ENCODE results near the gene LEF1. TPM values are rescaled to one million over a fixed set of nuclear protein-coding genes. Genes with fewer than 3 reads are reported as not detected.

The LEF1 gene
- 31.6 and 52.9 TPM in 2 replicates for total RNA-seq (2014; rRNA removed; shearing (Covaris generic))

DNA sequence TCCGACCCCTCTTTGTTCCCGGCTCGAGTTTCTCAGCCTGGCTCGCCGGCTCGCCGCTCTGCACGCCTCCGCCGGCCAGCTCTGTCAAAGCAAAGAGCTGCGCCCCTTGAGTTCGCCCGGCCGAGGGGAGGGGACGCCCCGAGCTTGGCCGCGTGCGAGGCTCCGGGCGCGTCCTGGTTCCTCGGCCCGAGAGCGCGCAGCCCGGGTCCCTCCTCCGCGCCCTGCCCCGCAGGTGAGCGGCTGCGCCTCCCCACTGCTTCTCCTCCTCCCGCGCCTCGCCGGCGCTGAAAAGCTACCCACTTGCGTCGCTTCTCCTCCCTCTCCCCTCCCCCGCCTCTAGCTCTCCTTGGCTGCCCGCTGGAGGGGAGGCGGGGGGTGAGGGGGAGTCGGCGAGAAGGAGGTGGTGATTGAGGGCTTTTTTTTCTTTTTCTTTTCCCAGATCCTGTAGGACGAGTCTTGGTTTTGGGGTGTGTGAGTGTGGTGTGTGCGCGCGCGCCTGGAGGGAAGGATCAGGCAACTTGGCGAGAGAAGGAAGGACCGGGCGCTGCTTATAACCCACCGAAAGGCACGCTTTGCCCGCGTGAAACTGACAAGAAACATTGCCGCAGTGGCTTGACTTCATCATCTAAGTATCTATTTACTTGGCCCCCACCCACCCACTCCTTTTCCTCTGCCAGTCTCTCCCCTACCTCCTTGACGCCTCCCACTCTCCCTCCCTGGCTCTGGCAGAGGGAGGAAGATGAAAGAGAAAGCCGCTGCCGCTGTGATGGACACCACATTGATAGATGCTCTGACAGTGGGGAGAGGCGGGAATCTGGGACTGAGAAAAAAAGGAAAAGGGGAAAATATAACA is at the start of gene LEF1:
Gene LEF1 (minus strand): TSS at position 262 of the 853 bp plus-strand sequence. CDS start 1,165 bp downstream, outside the sequence.
- peak; percentile 71 for DNase-seq (ENCODE audit: low read depth)

DNA sequence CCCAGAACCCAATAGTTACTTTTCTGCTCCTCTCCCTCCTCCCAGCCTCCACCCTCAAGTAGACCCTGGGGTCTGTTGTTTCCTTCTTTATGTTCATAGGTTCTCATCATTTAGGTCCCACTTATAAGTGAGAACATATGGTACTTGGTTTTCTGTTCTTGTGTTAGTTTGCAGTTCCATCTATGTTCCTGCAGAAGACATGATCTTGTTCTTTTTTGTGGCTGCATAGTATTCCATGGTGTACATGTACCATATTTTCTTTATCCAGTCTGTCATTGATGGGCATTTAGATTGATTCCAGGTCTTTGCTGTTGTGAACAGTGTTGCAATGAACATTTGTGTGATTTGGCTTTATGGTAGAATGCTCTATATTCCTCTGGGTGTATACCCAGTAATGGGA is 47.8 kb upstream of the LEF1 start:
- DNase-seq (ENCODE audit: low read depth) = no peak

DNA sequence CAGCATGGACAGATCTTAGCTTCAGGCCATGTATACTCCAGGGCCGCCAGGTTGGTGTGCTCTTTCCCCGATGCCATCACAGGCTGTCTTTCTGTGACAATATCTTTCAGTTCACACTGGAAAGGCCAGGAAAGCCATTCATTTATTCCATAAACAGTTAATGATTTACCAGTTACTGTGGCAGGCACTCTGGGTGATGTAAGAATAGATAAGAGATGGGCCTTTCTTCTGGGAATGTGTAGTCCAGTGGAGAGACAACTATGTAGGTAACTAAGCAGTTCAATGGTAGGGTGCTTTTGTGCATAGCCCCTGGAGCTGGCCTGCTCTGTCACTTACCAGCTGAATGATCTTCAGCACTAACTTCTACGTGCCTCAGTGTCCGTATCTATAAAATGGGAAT is 46.3 kb upstream of the LEF1 start:
- DNase-seq (ENCODE audit: low read depth) = no peak

DNA sequence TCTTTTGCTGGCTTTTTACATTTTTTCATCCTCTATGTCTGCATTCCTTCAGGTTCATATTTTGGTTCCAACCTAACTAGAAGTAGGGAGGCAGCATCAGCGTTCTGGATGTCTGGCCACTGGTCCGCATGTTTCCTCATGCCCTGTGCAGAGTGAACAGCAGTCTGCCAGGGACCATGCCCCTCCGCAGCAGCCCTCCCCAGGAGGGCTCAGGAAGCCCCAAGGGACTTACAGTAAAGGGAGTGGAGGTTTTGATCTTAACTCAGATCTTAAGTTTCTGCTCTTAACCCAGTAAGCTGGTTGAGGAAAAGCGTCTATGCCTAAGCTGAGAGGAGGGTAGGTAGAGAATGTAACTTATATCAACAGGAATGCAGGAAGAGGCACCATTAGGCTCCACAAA is 45.0 kb upstream of the LEF1 start:
- DNase-seq (ENCODE audit: low read depth) = no peak

DNA sequence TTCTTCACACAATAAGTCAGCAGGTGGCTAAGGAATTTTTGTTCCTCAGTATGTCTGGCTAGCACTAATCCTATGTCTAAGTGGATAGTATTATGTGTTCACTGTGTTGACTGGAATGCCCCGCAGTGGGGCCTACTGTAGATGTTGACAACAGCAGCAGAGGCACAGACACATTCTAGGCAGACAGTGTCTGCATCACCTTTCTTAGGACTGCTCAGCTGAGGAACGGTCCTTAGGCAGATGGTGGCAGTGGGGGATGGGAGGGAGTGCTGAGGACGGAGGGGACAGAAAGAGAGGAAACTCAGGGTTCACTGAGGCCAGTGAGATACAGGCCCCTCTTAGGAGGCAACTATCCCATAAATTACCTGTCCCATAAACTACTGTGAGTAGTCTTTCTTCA is 44.6 kb upstream of the LEF1 start:
- DNase-seq (ENCODE audit: low read depth) = no peak

DNA sequence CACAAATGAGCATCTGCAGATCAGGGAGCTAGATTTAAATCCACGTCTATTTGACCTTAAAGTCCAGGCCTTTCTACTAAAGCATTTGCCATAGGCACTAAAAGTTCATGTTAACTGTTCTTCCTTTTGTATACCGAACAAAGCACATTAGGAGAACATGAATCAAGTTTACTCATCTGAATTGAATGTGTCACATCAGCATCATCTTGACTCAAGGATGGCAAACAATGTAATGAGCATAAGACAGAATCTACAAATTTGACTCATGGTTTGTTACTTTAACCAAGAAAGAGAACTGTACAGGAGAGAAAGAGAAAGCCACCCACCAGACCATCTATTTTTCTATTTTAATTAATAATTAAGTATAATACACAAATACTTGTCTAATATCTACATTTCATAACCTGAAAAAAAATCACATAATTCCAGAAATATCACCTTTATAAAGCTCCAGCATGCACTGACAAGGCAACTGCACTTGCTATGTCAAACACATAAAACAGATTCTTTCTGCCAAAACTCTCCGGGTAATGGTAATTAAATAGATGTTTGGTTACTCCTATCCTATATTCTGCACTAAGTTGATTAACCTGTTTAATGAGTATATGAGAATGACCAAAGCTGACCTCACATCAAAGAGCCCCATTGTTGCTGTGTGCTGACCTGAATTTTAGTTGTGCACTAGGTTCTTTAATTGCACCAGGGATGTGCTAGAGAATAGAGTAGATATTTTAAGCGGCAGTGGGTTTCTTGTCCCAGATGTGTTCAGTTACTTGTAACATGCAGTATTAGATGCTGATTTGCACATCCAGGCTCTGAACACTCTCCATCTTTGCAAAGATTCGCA is 42.5 kb upstream of the LEF1 start:
- DNase-seq (ENCODE audit: low read depth) = peak; percentile 45

DNA sequence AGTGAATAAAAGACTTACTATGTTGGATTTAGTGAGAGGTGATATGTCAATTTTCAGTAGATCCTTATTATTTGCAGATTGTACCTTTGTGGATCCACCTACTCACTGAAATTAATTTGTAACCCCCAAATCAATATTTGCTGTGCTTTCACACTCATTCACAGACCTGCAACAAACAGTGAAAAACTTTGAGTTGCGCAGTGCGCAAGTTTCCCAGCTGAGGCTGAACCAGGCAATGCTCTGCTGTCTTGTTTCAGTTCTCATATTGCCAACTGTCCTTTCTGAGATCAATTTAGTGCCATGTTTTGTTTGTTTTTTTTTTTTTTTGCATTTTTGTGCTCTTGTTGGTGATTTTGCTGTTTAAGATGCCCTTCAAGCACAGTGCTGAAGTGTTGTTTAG is 40.8 kb upstream of the LEF1 start:
- no peak for DNase-seq (ENCODE audit: low read depth)

DNA sequence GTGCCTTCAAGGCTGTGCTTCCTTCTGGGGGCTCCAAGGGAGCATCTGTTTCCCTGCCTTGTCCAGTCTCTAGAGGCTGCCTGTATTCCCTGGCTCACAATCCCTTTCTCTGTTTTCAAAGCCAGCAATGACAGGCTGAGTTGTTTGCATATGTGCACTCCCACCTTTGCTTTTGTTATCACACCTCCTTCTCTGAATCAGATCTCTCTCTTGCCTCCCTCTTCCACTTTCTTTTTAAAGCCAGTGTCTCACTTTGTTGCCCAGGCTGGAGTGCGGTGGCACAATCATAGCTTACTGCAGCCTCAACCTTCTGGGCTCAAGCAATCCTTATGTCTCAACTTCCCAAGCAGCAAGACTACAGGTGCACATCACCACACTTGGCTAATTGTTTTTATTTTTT is 37.1 kb upstream of the LEF1 start:
- DNase-seq (ENCODE audit: low read depth) = no peak

DNA sequence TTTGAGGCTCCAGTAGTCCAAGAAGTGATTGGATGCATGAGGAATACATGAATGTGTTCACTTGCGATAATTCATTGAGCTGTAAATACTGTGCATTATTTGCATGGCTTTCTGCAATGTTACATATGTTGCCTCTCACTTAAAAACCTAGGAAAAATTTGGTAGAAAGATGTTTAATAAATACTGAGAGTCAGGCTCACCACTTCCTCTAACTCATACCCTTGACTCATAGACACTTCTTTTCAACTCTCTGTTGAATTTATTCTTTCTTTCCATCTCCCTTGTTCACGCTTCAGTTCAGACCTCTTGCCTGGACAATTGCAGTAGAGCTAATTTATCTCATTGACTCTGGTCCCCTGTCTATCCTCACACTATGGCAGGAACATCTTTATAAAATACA is 35.8 kb upstream of the LEF1 start:
- DNase-seq (ENCODE audit: low read depth) = peak; percentile 26

DNA sequence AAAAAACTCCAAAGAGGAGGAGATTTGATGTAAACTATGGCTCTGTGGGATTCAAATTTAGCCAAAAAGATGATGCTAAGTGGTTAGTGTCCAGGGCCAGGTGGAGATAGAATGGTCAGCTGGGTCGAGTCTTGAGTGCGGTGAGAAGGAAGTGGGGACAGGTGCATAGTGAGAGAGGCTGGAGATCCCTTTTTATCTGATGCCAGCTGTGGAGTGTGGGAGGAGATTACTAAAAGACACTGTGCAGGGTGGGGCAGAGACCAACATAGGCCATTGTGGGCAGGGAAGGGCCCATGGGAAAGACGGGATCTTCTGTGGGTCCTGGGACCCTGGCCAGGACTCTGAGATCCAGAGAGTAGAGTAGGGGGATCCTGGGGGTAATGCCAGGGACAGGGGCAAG is 34.6 kb upstream of the LEF1 start:
- DNase-seq (ENCODE audit: low read depth) = no peak

DNA sequence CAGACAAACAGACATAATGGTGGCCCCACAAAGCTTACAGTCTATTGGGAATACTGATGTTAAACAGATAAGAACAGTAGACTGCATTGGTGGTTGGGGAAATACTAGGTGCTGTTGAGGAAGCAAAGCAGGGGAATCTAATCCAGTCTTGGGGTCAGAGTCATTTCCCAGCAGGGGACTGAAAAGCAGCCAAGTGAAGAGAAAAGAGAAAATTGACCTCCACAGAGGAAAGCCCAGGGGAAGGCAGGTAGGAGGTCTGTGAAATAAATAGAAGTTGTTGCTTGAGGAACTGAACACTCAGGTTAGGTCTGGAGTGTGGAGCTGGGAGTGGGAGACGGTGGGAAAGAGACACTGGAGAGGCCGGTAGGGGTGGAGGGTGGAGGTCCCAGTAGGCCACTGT is 33.0 kb upstream of the LEF1 start:
- DNase-seq (ENCODE audit: low read depth) = no peak

DNA sequence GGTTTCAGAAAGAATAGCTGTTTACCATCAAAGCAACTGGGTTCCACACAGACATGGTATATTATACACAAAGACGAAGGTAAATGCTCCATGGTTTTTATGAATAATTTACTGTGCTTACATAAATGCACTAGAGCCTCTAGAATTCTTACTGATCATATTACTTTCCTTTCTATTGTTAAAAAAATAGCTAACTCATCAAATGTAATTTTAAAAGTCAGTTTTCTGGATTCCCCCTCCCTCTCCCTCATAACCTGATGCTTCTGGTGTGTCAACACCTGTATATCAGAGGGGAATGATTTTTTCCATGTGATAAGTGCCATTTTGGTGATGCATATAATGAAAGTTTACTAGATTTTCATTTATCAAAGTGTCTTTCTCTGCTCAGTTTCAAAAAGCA is 31.1 kb upstream of the LEF1 start:
- no peak for DNase-seq (ENCODE audit: low read depth)

DNA sequence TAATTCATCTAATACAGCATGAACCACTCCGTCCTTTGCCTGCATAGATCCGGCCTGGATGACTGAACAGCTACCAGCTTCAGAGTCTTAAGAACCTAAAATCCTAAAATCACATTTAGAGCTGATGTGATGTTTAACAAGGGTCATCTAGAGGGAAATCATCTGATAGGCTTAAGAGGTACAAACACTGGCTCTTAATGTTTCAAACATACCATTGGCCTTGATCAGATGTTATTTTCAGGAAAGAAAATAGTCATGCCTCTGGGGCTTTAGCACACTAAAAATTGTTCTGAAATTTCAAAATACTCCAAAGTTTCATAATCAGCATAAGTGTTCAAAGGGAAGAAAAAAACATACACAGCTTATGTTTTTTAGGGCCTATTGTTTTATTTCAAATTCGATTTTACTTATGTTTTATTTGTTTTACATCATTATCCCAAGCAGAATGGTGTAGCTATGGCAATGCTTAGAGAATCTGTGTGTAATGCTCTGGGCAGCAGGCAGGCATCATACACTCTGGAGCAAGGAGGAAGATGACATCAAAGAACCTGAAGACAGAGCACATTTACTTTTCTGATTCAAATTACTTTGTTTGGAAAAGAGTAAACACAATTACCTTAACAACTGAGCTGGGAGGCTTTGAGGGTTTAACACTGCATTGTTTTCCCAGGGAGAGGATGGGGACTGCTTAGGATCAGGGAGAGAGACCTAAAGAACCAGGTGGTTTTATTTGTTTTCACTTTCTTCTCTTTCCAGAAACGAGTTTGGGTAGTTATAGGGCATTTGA is 25.3 kb upstream of the LEF1 start:
- DNase-seq (ENCODE audit: low read depth) = no peak

DNA sequence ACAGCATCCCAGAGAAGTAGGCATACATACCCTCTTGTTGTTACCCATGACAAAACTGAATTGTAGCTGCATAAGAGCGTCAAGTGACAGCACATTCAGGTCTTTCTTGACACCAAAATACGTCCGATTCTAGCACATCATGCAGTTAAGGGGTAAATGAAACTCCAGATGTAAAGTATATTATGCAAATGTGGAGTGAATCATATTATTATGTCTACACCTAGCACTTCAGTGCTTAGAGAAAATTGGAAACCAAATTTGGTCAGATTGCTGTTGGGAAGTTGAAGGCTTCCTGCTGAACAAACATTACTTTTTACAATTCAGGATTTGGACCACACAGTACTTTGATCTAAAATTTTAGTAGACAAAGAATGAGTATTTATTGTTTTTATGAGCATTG is 24.2 kb upstream of the LEF1 start:
- no peak for DNase-seq (ENCODE audit: low read depth)

DNA sequence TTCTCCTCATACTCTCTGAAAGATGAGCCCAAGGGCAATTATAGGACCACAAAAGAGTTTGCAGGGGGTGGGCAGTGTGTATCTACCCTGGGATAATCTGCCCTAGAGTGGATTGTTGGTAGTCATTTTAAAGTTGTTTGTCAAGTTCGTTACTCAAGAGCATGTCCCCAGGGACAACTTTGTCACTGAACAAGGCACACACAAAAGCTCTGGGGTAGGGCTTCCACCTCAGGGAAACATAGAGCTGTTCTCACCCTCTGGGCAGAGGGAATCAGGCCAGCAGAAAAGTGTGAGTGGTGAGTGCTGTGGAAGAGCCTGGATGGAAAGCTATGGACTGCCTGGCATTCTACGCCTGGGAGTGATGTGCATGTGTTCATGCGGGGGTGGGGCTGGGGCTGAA is 23.3 kb upstream of the LEF1 start:
- no peak for DNase-seq (ENCODE audit: low read depth)

DNA sequence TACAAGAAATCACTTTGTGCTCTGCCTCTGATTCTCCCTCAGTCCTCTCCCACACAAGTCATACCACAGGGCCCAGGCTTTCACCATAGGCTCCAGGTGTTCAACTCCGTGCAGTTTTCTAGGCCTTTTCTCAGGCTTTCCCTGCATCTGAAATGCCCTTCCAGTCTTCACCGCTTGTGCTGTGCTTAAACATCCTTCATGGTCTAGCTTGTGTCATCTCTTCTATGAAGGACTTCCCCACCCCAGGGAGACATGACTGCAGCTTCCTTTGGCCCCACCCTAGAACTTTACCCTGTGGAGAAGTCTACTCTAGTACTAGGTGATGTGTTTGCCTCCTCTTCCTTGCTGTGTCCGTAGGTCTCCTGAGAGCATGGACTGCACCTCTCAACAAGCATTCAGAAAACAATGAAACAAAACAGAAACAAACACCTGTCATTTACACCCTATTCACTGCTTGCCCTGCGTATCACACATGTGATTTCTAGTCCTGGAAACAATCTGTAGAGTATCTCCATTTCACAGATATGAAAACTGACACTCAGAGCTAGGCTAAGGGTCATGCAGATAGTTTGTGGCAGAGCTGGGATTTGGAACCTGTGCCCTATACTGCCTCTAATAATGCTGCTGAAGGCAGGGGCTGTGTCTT is 22.7 kb upstream of the LEF1 start:
- no peak for DNase-seq (ENCODE audit: low read depth)

DNA sequence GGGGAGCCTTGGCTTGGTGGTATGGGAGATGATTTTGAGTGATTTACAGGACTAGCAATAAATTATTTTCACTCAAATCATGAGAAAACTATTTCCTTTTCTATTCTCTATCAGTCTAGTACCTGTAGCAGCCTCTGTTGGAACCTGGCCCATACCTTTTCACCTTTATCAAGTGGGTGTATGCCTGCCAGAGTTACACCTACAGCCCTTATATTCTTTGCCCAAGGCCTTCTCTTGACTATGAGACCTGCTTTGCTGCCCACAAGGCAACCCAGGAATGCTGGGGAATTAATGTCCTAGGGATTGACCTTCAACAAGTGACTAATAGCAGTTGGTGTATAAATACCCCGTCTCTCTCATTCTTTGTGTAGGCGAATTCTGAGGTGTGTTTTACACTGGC is 20.0 kb upstream of the LEF1 start:
- no peak for DNase-seq (ENCODE audit: low read depth)

DNA sequence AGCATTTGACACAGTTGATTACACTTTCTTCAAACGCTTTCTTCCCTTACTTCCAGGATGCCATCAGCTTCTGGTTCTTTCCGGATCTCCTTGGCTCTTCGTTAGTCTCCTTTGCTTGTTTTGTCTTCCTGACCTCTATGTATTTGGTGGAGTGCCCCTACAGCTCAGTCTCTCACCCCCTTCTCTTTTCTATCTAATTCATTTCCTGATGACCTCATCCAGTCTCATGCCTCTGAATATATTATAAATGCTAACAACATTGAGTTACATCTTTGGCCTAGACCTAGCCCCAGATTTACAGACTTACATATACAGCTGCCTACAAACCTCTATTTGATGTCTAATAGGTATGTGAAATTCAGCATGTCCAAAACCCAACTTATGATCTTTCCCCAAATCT is 16.5 kb upstream of the LEF1 start:
- no peak for DNase-seq (ENCODE audit: low read depth)

DNA sequence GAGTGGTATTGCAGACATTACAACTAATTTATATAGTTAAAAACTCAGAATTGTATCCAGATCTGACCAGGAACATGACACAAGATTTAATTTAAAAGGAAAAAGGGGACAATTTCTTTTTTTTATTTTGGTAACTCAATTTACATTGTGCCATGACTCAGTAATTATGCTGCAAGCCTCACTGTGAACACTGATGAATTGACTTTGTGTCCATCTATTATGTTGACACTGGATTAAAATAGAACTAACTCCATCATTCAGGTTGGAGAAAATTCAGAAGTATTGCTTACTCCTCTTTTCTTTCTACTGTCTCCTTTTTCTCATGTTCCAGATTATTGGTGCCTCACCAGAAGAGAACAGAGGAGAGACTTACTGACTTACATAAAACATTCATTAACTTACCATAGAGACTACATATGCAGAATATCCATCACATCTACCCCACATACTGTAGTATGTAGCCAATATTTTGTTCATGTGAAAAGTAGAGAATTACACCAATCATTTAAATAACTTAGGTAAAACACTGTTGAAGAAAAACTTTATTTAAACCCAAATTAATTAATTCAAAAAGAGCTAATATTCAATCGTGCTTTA is 15.8 kb upstream of the LEF1 start:
- DNase-seq (ENCODE audit: low read depth) = no peak

DNA sequence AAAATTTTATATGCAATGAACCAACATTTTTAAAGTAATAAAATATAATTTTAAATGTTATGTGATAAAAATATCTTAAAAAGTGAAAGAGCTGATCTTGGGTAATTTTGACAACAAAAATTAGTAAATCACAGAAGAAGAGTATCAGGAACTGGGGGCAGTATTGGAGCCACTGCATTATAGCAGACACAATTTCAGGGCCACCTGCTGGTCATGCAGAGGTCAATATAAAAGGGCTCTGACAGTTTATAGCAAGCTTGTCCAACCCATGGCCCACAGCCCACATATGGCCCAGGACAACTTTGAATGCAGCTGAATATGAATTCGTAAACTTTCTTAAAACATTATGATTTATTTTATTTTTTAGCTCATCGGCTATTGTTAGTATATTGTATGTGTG is 13.0 kb upstream of the LEF1 start:
- DNase-seq (ENCODE audit: low read depth) = no peak

DNA sequence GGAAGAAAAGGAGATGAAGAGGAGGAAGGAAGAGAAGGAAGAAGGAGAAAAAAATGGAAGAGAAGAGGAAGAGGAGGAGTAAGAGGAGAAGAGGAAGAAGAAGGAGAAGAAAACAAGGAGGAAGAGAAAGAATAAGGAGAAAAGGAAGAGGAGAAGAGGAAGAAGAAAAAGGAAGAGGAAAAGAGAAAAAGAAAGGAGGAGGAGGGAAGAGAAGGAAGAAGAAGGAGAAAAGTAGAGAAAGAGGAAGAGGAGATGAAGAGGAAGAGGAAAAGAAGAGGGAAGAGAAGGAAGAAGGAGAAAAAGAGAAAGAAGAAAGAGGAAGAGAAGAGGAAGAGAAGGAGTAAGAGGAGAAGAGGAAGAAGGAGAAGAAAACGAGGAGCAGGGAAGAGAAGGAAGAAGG is 11.8 kb upstream of the LEF1 start:
- no peak for DNase-seq (ENCODE audit: low read depth)

All from RPMI7951 (cell line).